ENCODE results near the gene CCDC57.

Gene CCDC57

GRCh38 chr17:82065638-82066303, 146.9 kb downstream of the CCDC57 start, which contains the start of gene DUS1L:
Gene DUS1L (minus strand): TSS chr17:82065804. CDS start chr17:82065059, 745 bp downstream.
- no peak for TF ChIP-seq CTCF (conservative IDR thresholded peaks at IDR 0.05; ENCODE audit: low read depth)
- H3K27ac ChIP-seq: peak within 1 kb of the TSS; percentile 79
- CTCF ChIA-PET: interaction anchor here (0.6 to 1.1 kb wide), 2 partner anchors 88 to 214 kb away, joined by 3 to 4 read pairs; no protein-coding TSS in a partner anchor
- peak; percentile 69 for DNase-seq (ENCODE audit: low spot score)
- POLR2A ChIA-PET (ENCODE audit: low non-redundant PET): interaction anchor here (0.6 to 1.0 kb wide), 2 partner anchors 16 to 22 kb away, joined by 3 read pairs; no protein-coding TSS in a partner anchor

- H3K27ac ChIP-seq: peak overlapping the region; percentile 79
- ChIA-PET POLR2A (ENCODE audit: low non-redundant PET) (interaction anchor here (0.6 to 1.0 kb wide), 2 partner anchors 16 to 22 kb away, joined by 3 read pairs; no protein-coding TSS in a partner anchor), CTCF (no interaction called here)
- DNase-seq (ENCODE audit: low spot score): peak; percentile 30
- no peak for TF ChIP-seq CTCF (conservative IDR thresholded peaks at IDR 0.05; ENCODE audit: low read depth)
Observed at GRCh38 chr17:82065193-82065637, 147.4 kb downstream of the CCDC57 start.

- peak overlapping the region; percentile 79 for H3K27ac ChIP-seq
- no peak for TF ChIP-seq CTCF (conservative IDR thresholded peaks at IDR 0.05; ENCODE audit: low read depth)
- DNase-seq (ENCODE audit: low spot score): peak; percentile 50
- POLR2A ChIA-PET (ENCODE audit: low non-redundant PET): interaction anchor here (0.6 to 1.0 kb wide), 2 partner anchors 13 to 21 kb away, joined by 3 to 4 read pairs; partner anchors contain the start of genes GPS1 and RFNG
- CTCF ChIA-PET: interaction anchor here (0.7 kb wide), 1 partner anchor 15 kb away, joined by 3 read pairs; no protein-coding TSS in a partner anchor
Observed at GRCh38 chr17:82064433-82065192, 148.0 kb downstream of the CCDC57 start.

- H3K27ac ChIP-seq: peak overlapping the region; percentile 79
- ChIA-PET CTCF (interaction anchor here (0.6 to 0.7 kb wide), 4 partner anchors 13 to 58 kb away, joined by 3 read pairs; no protein-coding TSS in a partner anchor), POLR2A (ENCODE audit: low non-redundant PET) (no interaction called here)
Observed at GRCh38 chr17:82063424-82064415, 148.9 kb downstream of the CCDC57 start.

GRCh38 chr17:82062984-82063368, 149.7 kb downstream of the CCDC57 start:
- POLR2A ChIA-PET (ENCODE audit: low non-redundant PET): no interaction called here

More at GRCh38 chr17:82063424-82064415, 148.9 kb downstream of the CCDC57 start:
- TF ChIP-seq CTCF (conservative IDR thresholded peaks at IDR 0.05; ENCODE audit: low read depth): no peak
- no peak for DNase-seq (ENCODE audit: low spot score)

More at GRCh38 chr17:82062984-82063368, 149.7 kb downstream of the CCDC57 start:
- H3K27ac ChIP-seq: peak overlapping the region; percentile 79
- CTCF ChIA-PET: interaction anchor here (0.6 to 0.7 kb wide), 3 partner anchors 14 to 59 kb away, joined by 3 to 4 read pairs (median 3); no protein-coding TSS in a partner anchor
- TF ChIP-seq CTCF (conservative IDR thresholded peaks at IDR 0.05; ENCODE audit: low read depth): no peak
- no peak for DNase-seq (ENCODE audit: low spot score)
